Hematopoietic multipotent progenitor cell treated with erythropoietin and hydrocortisone succinate and interleukin-3 and kit ligand, for 8 days (in vitro differentiated cells): ENCODE measurements around the gene CDC26.
A peak's percentile ranks its signal among the peaks of the same experiment; 100 is the strongest.
"Not testable (repeated sequence)": the region's sequence is repeated elsewhere in the genome, so short reads cannot be mapped to it uniquely, and the experiment has no call there.

Experiments
- DNase-seq: peaks from one replicate; pipeline ENCODE4 v3.0.0-alpha.2; 2015

Gene CDC26

DNA sequence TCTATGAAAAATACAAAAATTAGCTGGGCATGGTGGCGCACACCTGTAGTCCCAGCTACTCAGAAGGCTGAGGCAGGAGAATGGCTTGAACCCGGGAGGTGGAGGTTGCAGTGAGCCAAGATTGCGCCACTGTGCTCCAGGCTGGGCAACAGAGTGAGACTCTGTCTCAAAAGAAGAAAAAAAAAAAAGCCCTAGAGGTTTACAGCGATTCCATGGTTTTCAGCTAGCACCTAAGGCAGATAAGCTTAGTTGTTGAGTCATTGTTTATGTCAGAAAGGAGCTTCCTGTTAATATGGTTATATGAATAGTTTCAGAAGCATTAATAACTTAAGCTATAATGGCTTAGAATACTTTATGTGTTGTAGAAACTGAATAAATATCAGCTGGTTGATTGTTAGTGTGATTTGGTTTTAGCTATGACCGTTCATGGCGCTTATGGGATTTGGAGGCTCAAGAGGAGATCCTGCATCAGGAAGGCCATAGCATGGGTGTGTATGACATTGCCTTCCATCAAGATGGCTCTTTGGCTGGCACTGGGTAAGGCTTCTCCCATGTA, 14.8 kb upstream of the CDC26 start:
- no peak for DNase-seq

DNA sequence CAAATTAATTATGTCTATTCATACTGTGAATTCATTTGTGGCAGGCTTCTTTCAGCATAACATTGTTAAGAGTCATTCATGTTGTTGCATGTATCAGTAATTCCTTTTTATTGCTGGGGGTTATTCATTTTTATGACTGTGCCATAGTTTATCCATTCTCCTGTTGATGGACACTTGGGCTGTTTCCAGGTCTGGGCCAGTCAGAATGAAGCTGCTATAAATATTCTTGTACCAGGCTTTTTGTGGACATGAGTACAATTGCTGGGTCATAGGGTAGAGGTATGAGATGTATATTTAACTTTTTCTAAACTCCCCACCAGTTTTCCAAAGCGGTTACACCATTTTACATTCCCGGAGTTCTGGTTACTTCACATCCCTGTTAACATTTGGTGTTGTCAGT, 13.7 kb upstream of the CDC26 start:
- DNase-seq: no peak

DNA sequence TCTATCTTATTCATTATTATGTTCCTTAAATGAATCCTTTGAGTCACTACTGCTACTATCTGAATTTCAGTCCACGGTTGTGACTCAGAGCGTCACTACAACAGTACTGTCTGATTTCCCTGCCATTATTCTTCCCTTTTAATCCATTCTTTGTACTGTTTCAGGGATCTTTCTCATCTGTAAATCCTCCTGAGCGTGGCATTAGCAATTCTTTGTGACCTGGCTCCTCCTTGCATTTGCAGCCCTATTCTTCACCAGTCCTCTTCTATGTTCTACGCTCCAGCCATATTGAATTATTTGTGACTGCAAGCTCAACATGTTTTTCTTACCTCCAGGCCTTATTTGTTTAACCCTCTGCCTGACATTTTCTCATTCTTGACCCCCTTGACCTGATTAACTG, 6.0 kb upstream of the CDC26 start:
- DNase-seq: no peak

DNA sequence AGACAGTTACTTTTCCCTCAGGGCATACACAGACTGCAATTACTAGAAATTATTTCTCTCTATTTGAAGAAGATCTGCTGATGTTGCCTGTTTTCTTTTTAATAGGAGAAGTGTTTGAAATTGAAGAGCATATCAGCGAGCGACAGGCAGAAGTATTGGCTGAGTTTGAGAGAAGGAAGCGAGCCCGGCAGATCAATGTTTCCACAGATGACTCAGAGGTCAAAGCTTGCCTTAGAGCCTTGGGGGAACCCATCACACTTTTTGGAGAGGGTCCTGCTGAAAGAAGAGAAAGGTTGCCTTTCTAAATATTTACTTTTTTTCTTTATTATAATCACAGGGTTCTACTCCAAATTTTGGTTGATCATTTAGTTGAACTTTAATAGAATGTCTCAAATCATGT, 3.5 kb upstream of the CDC26 start:
- DNase-seq: no peak

DNA sequence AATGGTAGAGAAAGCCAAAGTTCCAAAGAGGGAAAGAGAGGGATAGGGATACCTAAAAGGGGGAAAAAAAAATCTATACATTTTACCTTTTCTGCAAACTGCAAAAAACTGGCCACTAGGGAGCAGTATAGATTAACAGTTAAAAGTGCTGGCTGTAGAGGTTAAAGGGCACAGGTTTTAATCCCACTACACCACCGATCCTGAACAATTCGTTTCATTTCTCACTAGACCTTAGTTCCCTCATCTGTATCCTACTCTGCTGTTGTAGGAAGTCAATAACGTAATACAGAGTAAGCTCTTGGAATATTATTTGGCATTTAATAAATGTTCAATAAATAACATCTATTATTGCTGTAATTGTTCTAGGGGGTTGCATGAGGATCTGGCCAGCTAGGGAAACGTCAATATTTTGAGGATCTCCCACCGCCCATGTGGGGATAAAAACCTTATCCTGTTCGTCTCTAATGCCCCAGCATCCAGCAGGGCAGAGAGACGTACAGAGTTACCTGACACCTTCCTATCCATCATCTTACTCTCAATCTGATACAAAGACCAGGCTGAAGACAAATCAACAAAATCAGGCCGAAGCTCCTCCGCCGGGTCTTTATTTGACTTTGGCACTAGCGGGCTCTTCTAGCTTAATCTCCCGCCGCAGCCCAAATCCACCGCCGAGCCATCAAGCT, 757 bp downstream of the CDC26 start:
- peak; percentile 82 for DNase-seq

DNA sequence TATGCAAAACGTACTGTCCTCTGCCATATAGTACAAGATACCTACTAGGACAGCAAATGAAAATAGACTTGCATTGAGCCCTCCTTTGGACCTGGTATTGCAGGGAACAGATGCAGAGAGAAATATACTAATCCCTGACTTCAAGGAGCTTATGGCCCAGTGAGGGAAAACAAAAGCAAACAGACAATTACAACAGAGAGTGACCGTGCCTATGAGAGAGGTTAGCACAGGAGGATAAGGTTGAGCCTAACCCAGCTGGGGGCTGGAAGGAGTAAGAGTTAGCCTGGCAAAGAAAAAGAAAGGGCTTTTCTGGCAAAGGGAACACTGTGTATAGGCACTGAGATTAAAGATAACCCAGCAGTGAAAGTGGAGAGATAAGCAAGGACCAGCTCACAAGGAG, 5.5 kb downstream of the CDC26 start:
- peak; percentile 44 for DNase-seq

DNA sequence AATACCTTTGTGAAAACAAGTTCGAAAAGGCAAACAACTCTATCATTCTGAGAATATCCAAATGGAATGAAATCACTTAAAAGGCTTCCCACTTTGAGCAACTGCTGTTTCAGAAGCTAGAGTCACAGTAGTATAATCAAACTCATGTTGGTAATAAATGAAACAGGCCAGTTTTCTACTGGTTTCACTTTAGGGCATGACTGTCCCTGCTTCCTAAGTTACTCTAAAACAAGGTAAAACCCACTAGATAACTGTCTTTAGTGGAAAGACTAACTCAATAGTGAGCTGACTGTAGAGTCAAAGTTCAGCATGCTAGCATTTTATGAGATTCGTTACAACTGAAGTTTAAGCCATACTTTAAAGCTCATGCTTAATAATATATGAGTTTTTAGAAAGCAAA, 6.0 kb downstream of the CDC26 start:
- DNase-seq: peak; percentile 6

DNA sequence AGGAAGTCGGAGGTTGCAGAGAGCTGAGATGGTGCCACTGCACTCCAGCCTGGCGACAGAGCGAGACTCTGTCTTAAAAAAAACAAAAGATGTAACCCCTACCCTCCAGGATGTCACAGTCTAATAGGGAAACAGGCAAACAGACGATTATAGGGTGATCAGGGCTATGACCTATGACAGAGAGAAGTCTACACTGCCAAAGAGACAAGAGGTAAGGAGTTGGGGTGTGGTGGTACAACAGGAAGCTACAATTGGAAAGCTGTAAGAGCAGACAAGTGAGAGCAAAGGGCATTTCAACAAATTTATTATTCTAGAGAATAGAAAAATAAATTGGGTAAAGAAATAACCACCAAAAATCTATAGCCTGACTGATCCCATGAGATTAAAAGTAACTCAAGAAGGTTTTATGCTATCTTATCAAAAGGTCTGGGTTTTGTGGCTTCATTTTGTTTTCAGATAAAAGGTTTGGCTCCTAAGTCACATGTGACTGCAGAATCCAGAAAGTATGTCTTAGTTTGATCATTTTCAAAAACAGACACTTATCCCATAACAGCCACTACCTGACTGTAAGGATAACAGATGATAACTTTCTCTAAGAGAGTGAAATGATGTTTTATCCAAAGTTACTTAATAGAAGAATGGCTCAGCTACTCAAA, 7.3 kb downstream of the CDC26 start:
- DNase-seq: peak; percentile 93

DNA sequence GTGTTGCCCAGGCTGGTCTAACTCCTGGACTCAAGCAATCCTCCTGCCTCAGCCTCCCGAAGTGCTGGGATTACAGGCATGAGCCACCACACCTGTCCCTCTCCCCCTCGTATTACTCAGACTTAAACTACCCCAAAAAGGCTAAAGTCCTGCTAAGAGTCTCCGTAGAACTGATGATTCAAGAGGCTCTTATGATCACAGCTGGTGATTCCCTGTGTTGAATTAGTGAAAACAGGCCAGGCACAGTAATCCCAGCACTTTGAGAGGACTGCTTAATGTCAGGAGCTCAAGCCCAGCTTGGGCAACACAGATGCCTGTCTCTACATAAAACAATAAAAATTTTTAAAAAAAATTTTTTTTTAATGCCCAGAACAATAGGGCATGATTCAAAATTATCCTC, 9.2 kb downstream of the CDC26 start:
- no peak for DNase-seq

DNA sequence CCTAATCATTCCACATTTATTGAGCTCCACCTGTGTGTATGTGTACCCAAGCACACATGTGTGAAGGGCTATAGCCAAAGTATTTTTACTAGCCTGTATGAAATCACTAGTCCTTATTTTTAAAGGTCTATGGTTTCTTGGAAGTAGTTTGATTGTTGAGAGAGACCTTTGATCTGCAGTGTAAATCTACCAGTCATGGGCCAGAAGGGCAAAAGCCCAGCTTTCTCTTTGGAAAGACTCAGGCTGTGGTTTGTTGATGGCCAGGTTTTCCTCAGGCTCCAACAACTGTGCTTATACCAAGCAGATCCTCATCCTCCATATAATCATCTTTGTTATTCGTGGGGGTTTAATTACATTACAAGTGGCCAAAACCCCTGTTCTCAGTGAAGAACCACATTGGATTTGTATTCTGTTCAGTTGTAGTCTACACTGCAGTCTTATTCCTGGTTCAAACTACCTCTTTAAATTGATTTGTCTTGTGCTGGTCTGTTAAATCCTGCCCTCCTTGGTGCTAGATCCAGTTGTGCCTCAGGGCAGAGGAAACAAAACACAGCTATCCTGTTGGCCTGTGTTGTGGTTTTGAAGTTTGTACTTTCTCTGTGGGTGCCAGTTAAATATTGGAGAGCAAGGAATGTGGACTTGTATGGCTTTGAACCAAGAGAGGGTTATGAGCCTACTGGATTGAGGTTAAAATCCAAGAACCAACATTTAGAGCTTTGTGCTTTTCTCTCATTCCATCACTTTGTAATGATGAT, 13.3 kb downstream of the CDC26 start:
- DNase-seq: no peak

DNA sequence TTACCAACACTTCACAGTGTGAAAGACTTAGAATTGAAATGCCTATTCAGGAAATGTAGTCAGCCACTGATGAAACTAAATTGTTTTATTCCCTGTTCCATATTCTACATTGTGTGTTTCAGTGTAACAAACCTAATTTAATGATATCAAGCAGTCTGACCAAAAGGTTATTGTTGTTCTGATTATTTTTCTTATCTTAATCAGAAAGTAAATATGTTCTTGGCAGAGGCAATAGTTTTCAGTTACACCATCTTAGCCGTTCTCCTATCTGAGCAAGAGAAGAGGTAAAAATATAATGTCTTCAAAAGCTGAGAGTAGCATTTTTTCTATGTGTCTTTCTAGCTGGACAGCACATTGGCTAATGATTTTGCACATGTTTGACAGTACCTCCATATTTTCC, 17.1 kb downstream of the CDC26 start:
- DNase-seq: no peak

DNA sequence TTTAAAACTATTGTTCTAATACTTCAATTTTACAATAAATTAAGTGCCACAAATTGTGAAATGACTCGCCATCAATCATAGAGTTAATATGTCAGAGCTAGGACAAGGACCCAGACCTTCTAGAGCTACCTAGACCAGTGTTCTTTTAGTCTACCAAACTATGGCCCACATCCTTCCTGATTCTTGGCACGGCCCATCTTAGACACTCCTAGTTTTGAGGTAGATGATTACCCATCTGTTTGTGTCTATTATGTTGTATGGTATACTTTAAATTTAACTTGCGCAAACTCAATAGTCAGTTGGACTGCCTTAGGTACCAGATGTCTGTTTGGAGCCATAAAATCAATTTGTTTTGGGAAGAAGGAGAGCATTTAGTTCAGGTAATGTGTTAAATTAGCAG, 17.5 kb downstream of the CDC26 start:
- no peak for DNase-seq

DNA sequence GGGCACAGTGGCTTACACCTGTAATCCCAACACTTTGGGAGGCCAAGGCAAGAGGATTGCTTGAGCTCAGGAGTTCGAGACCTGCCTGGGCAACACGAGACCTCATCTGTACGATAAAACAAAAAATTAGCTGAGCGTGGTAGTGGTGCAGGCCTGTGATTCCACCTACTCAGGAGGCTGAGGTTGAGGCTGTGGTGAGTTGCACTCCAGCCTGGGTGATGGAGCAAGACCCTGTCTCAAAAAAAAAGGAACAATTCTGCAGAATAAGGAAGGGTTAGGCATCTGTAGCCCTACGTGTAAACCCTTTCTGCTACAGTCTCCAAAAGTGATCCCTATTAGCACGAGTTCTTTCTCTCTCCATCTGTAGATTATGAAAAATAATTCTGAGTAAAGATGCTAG, 19.9 kb downstream of the CDC26 start:
- DNase-seq: no peak

DNA sequence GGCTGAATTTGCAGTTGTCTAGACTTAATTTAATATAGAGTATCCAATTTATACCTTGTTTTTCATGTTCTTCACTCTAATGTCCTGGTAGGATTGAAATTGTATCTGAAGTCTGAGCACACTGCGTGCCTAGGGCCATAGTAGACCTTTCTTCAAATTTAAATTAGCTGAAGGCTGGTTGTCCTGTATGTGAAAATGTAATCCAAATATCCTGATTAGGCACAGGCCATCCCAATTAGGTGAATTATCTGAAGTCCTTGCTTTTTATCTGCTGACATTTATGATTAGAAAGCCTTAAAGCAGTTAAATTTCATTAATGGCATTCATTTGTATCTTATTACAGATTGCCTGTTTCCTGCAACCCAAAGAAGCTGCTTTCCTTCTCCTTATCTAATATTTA, 20.4 kb downstream of the CDC26 start:
- no peak for DNase-seq

DNA sequence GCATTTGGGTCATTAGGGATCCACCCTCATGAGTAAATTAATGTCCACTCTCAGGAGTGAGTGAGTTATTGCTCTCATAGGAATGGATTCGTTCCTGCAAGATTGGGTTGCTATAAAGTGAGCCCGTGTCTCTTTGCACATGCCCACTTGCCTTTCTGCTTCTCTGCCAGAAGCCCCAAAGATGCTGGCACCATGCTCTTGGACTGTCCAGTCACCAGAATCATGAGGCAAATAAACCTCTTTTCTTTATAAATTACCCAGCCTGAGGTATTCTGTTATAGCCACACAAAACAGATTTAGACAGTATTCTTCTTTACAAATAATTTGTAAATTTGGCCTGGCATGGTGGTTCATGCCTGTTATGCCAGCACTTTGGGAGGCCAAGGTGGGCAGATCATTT, 24.6 kb downstream of the CDC26 start:
- DNase-seq: no peak

DNA sequence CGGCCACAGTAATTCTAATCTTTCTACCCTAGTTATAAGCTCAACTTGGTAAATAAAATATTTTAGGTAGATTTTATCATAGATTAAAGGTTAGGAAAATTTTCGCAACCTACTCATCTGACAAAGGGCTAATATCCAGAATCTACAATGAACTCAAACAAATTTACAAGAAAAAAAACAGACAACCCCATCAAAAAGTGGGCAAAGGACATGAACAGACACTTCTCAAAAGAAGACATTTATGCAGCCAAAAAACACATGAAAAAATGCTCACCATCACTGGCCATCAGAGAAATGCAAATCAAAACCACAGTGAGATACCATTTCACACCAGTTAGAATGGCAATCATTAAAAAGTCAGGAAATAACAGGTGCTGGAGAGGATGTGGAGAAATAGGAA, 25.7 kb downstream of the CDC26 start:
- not testable (repeated sequence) for DNase-seq

DNA sequence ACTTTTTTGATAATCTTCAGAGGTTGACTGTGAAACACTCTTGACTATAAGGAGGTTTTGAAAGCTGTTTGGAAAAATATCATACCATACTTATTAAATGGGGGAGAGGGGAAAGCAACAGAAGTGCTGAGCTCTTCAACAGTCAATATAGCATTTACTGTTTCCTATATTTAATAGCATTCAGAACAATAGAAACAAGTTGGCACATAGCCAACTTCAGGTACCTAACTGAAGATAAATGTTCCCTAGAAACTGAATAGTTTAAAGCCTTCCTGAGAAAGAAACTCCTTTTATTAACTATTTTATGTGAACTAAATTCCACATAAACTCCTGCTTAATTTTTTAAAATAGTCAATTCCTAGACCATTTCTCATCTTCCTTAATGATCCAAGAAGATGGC, 27.7 kb downstream of the CDC26 start:
- DNase-seq: no peak

DNA sequence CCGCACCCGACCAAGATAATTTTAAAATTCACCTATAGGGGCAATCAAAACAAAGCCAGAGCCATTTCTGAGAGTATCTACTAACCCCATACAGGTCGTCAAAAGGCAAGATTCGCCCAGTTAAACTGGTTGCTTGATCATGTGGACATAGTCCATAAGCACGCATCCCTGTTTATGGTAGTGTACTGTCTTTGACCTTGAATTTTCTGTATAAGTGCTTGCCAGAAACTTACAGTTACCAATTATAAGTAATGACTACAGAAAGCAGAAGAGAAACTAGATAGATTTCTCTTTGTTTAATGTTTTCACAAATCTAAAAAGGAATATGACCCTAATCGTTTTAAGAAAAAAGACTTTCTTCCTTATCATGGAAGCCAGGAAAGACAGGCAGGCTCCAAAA, 28.4 kb downstream of the CDC26 start:
- no peak for DNase-seq

DNA sequence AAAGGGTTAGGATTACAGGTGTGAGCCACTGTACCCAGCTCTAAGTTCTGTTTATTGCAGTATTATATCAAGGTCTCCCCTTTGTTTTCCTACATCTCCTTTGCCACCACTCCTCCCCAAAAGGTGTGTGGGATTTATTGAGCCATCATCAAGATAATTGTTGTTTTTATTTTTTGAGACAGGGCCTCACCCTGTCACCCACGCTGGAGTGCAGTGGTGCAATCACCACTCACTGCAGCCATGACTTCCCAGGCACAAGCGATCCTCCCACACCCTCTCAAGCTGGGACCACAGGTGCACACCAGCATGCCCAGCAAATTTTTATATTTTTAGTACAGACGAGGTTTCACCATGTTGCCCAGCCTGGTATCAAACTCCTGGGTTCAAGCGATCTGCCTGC, 29.5 kb downstream of the CDC26 start:
- no peak for DNase-seq

DNA sequence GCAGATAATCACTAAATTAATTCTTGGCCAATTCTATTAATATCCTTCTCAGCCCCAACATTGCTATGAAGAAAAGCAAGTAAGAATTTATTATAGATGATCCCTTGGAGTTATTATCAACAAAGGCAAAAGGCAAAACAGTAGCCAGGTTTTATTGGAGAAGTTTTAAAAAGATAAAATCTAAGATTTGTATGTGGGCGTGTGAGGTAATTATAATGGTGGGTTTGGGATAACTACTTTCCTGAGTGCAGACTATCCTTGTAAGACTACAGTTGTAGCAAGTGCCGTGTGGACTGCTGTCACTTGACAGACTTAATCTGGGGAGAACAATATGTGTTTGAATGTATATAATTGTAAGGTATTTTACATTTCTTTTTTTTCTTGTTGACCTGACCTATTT, 30.8 kb downstream of the CDC26 start:
- no peak for DNase-seq

DNA sequence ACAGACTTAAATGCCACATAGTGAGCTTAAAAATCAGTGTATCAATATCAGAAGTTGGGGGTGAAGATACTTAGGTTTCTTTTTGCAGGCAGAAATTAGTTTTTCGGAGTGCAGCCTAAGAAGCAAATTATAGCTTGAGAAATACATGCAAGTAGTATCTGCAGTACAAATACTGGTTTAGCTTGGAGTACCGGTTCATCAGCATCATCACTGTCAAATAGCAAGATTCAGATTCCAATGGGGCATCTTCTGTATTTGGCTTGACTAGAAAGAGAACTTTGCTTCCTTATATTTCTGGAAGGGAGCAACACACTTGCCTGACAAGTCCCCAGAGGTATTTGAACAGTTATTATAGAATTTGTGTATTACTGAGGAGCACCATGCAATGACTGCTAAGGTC, 34.2 kb downstream of the CDC26 start:
- DNase-seq: no peak

DNA sequence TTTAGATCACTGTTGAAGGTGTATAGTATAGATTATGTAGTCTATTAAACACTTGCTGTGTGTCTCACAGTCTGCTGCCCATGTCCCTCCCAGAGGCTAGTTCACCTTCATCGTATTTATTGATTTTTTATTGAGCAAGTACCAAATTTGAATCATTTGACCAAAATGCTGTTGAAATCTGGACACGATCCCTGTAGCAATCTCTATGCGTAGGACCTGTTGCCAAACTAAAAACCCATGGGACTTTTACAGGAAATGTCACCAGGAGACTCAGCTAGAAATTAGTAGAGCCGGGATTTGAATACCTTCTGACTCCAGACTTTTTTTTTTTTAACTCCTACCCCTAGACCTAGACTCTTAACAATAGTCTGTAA, 36.5 kb downstream of the CDC26 start:
- DNase-seq: no peak

DNA sequence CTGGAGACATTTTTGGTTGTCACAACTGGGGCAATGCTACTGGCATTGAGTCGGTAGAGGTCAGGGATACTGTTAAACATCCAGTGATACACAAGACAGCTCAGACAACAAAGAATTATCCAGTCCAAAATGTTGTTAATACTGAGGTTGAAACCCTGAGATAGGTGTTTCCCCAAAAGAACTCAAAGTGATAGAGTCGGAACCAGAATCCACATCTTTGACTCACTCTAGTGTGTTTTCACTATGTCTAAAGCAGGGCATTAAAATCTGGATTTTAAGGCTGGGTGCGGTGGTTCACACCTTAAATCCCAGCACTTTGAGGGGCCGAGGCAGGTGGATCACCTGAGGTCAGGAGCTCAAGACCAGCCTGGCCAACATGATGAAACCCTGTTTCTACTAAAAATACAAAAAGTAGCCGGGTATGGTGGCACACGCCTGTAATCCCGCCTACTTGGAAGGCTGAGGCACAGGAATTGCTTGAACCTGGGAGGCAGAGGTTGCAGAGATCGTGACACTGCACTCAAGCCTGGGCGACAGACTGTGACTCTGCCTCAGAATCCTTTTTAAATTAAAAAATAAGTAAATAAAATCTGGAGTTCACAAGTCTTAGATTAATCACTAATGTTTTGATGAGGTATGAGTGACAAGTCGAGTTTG, 37.0 kb downstream of the CDC26 start:
- DNase-seq: no peak

DNA sequence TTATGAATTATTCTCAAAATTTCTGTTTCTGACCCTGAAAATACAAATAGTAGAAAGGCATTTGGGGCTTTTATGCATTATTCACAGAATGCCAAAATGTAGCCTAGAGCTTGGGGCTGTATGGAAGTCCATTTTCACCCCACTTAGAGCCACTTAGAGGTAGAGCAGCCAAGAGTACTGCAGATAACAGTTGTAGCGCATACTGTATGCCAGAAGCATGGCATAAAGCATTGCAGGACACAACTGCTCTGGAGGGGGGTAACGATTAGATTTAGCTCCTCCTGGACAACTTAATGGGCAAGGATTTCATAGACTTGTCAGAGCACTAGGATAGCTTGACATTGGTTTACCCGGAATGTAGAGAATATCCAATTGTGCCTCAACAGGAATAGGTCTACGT, 38.3 kb downstream of the CDC26 start:
- no peak for DNase-seq
